DMS153 treated with DMSO at 0.1 percent for 48 hours (cell line): Measurements from ENCODE around the gene GPR132.

Experiments used
- DNase-seq: peaks from one replicate; lab custom pipeline; 2025; ENCODE audit not compliant: unreplicated experiment; lab: John Stamatoyannopoulos, UW

The GPR132 gene

DNA sequence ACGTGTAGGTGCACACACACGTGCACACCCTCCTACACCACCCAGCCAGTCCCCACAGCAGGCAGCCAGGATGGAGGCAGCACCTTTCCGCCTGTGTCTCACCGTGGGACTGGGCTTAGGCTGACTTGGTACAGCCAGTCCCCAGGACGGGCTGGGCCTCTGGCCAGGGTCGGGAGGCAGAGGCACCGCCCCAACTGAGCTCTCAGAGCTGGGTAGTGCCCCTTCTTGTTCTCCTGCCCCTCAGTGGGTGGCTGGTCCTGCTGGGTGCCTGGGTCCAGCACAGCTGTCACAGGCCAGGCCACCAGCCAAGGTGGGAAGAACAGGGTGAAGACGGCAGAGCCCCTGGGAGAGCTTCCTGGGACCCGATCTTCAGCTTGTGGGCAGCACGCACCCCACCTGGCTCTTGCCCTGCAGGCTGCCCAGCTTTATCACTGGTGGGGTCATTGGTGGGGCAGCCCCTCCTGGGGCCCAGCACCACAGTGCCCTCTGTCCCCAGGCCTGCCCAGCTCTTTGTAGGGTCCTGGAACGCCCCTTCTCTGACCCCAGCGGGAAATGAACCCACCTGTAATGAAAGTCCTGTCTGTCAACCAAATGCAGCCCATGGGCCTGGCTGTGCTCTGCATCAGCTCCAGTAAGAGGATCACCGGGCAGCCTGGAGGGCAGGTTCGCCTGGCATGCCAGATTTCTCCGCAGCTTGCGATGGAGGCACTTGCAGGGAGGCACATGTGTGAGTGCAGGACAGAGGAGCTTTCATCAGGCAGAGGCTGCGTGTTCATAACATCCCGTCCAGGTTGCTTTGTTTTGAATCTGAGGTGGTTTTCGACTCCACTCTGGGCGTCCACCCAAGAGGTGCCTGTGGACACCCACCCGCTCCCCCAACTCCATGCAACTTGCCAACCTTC, 59.0 kb downstream of the GPR132 start:
- no peak for DNase-seq

DNA sequence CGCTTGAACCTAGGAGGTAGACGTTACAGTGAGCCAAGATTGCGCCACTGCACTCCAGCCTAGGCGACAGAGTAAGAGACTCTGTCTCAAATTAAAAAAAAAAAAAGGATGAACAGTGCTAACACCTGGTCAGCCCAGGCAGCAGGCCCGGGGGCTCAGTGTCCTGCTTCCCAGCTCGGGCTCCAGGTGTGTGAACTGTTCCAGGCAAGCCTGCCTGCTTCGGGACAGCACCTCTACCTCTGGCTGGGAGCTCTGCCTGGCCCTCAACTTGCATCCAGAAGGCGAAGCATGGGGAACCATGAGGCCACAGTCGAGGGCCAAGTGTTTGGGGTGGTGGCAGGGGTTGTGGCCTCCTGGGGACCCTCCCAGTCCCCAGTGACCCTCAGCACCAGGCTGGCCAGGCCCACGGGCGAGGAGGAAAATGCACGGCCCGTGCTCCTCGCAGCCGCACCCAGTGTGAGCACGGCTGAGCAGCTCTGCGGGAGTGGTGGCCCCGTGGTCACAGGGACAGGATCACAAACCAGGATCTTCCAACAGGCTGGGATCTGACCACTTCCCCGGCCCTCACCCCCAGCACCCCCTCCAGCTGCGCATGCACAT, 59.8 kb downstream of the GPR132 start:
- DNase-seq, result no peak
